ENCODE measurements around the gene NELL2.

DNA sequence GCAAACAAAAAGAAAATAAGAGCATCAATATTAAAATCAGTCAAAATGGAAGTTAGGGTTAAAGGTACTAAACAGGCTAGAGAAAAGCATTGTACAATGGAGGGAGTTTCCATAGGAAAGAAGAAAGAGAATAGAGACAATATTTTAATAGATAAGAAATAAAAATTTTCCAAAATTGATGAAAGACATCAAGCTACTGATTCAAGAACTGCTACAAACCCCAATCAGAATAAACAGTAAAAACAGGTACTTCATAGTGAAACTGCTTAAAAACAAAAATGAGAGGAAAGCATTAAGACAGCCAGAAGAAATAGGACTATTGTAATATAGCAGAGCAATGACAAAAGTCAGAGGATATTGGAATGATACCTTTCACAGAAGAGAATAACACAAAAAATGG is 413.4 kb downstream of the NELL2 start:
- TF ChIP-seq ESRRA (IDR thresholded peaks at IDR 0.05; ENCODE audit: borderline replicate concordance, low read length), result no peak
- no peak for TF ChIP-seq SMC3 (IDR thresholded peaks at IDR 0.05)
- no peak for TF ChIP-seq EP300 (IDR thresholded peaks at IDR 0.05)
- no peak for TF ChIP-seq HOXB13 (CRISPR knock-in tag; IDR thresholded peaks at IDR 0.05; ENCODE audit: low read depth)
- no peak for TF ChIP-seq POLR2A (IDR thresholded peaks at IDR 0.05; ENCODE audit: low read length)
- no peak for TF ChIP-seq HDAC2 (IDR thresholded peaks at IDR 0.05)
- TF ChIP-seq, protein P1, sequence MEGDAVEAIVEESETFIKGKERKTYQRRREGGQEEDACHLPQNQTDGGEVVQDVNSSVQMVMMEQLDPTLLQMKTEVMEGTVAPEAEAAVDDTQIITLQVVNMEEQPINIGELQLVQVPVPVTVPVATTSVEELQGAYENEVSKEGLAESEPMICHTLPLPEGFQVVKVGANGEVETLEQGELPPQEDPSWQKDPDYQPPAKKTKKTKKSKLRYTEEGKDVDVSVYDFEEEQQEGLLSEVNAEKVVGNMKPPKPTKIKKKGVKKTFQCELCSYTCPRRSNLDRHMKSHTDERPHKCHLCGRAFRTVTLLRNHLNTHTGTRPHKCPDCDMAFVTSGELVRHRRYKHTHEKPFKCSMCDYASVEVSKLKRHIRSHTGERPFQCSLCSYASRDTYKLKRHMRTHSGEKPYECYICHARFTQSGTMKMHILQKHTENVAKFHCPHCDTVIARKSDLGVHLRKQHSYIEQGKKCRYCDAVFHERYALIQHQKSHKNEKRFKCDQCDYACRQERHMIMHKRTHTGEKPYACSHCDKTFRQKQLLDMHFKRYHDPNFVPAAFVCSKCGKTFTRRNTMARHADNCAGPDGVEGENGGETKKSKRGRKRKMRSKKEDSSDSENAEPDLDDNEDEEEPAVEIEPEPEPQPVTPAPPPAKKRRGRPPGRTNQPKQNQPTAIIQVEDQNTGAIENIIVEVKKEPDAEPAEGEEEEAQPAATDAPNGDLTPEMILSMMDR (IDR thresholded peaks at IDR 0.05), result no peak
- no peak for TF ChIP-seq ZNF302 (CRISPR knock-in tag; IDR thresholded peaks at IDR 0.05)
- TF ChIP-seq BHLHE40 (IDR thresholded peaks at IDR 0.05; ENCODE audit: low read depth, low read length), result no peak
- no peak for TF ChIP-seq NR3C1 (IDR thresholded peaks at IDR 0.05)
- TF ChIP-seq CEBPB (IDR thresholded peaks at IDR 0.05), result no peak
- no peak for TF ChIP-seq MAFK (IDR thresholded peaks at IDR 0.05; ENCODE audit: partially characterized antibody)

Measured in A549 (cell line).